Caco-2 (cell line): ENCODE results near the gene LSM3. TPM values are rescaled to one million over a fixed set of nuclear protein-coding genes. Genes with fewer than 3 reads are reported as not detected.

ENCODE experiments used
- BruUV-seq: library from RNA; stranded (reverse); fragments of 400-500 nt; replicated peaks from 2 replicates; lab custom pipeline; 2021; lab: Mats Ljungman, UMichigan
- CTCF ChIA-PET: fragments of 300-600 bp; sonication (Branson Sonifier 250); formaldehyde crosslinking; loops from one replicate; lab custom pipeline; 2022; ENCODE audit warnings: antibody characterized with exemption; lab: Charles Lee
- POLR2A ChIA-PET: fragments of 300-600 bp; sonication (Branson Sonifier 250); formaldehyde crosslinking; loops from one replicate; lab custom pipeline; 2022; ENCODE audit warnings: antibody characterized with exemption; lab: Charles Lee
- DNase-seq, 2 experiments: peaks; one replicate each; pipeline versions ENCODE4 v3.0.0 to v3.0.0-alpha.2; 2020 to 2022
- H3K27me3 ChIP-seq: replicated peaks from 2 replicates; pipeline ENCODE4 v1.6.0; 2011; ENCODE audit warnings: low read length; ENCODE audit not compliant: control insufficient read depth, insufficient read depth
- H3K36me3 ChIP-seq: 2 replicates; pipeline ENCODE4 v1.5.1; 2011; ENCODE audit warnings: low read length; ENCODE audit not compliant: control insufficient read depth, insufficient read depth
- H3K4me1 ChIP-seq: fragments of 250-450 bp; sonication (Bioruptor Pico); 2 replicates; pipeline ENCODE4 v1.5.1; 2020; ENCODE audit warnings: mild to moderate bottlenecking
- H3K4me3 ChIP-seq: 2 replicates; pipeline ENCODE4 v1.5.1; 2011; ENCODE audit warnings: low read depth, mild to moderate bottlenecking, control low read depth, low read length
- H3K9me3 ChIP-seq: fragments of 250-450 bp; sonication (Bioruptor Pico); 2 replicates; pipeline ENCODE4 v1.5.1; 2020; ENCODE audit warnings: mild to moderate bottlenecking, moderate library complexity
- H3K27ac Mint-ChIP-seq: one replicate; pipeline ENCODE4 v1.8.0; 2022; ENCODE audit warnings: mixed read lengths; ENCODE audit not compliant: unreplicated experiment
- H3K27me3 Mint-ChIP-seq: one replicate; pipeline ENCODE4 v1.8.0; 2022; ENCODE audit warnings: mixed read lengths; ENCODE audit not compliant: insufficient read depth, unreplicated experiment
- H3K36me3 Mint-ChIP-seq: one replicate; pipeline ENCODE4 v1.8.0; 2022; ENCODE audit warnings: mild to moderate bottlenecking, mixed read lengths; ENCODE audit not compliant: insufficient read depth, unreplicated experiment
- H3K4me1 Mint-ChIP-seq: one replicate; pipeline ENCODE4 v1.8.0; 2022; ENCODE audit warnings: low read depth, mixed read lengths; ENCODE audit not compliant: unreplicated experiment
- H3K4me3 Mint-ChIP-seq: one replicate; pipeline ENCODE4 v1.8.0; 2022; ENCODE audit warnings: mild to moderate bottlenecking, moderate library complexity, mixed read lengths; ENCODE audit not compliant: unreplicated experiment
- H3K9me3 Mint-ChIP-seq: one replicate; pipeline ENCODE4 v1.8.0; 2022; ENCODE audit warnings: mixed read lengths; ENCODE audit not compliant: unreplicated experiment
- intact Hi-C: fragments of 100-400 bp; cut with micrococcal nuclease; formaldehyde crosslinking; loops from one replicate; pipeline ENCODE4 v1.10.0; 2022; ENCODE audit not compliant: unreplicated experiment
- total RNA-seq: library from RNA; stranded (reverse); gene quantifications from 2 replicates; pipeline ENCODE4 v1.2.3, GENCODE V29; 2022
- TF ChIP-seq, protein P1 (sequence below), 2 experiments: fragments of 200-600 bp in 1 of 2; IDR thresholded peaks; 1 replicate in 1 of 2; 2 replicates in 1 of 2; pipeline versions ENCODE4 v1.5.1 to v1.8.0; 2011 to 2022; ENCODE audit warnings: antibody characterized with exemption in 1 of 2, control low read depth in 1 of 2, inconsistent platforms in 1 of 2, low read depth in 1 of 2, low read length in 1 of 2, mild to moderate bottlenecking in 1 of 2, moderate library complexity in 1 of 2; ENCODE audit not compliant: insufficient read depth in 1 of 2, severe bottlenecking in 1 of 2, unreplicated experiment in 1 of 2

Gene LSM3
- total RNA-seq, 1 experiment from 2014 or later: 20.5 TPM

DNA sequence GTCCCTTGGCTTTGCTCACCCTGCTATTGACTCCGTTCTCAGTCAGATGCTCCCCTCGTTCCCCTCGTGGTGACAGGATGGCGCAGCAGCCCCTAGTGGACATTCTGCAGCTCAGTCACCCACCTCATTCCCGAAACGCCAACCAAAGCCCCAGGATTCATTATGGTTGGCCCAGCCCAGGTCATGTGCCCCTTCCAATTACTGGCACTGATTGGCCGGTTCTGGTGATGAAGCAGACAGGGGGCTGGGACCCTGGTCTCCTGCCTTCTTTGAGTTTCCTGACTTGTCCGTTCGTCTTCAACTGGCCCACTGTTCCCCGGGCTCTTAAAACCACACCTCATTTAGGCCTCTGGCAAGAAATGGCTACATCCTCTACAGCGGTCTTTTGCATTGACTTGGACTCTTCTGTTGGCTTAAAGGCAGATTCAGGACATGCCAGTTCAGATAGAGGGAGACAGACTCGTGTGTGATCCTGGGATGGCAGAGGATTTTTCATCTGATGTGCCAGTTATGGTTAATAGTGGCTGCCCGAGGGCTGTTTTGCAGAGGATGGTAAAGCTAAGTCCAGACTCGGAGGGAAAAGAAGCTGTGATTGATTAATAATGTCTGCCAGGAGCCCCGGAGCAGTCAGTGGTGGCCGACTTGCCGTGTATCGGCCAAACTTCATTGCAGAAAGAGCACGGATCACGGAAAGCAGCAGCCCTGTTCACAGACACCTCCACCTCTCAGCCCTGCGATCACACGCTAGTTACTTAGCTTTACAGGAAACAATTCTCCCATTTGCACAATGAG, 37.8 kb downstream of the LSM3 start:
- POLR2A ChIA-PET: interaction anchor here (0.6 kb wide), 1 partner anchor 9 kb away, joined by 3 read pairs; no protein-coding TSS in a partner anchor
- Histone ChIP-seq H3K36me3 (no peaks in the 10 kb centered on the region), H3K4me3 (no peak overlapping the region), H3K4me1 (peaks cover 25% of the 10 kb centered on the region), H3K27me3 (no peaks in the 10 kb centered on the region), H3K9me3 (peaks cover 12% of the 10 kb centered on the region)
- DNase-seq: no peak
- H3K4me3 Mint-ChIP-seq: no peak overlapping the region
- no TSS peak for BruUV-seq
- H3K4me1 Mint-ChIP-seq: peaks cover 16% of the 10 kb centered on the region
- peaks cover 16% of the 10 kb centered on the region for H3K9me3 Mint-ChIP-seq
- TF ChIP-seq, protein P1, sequence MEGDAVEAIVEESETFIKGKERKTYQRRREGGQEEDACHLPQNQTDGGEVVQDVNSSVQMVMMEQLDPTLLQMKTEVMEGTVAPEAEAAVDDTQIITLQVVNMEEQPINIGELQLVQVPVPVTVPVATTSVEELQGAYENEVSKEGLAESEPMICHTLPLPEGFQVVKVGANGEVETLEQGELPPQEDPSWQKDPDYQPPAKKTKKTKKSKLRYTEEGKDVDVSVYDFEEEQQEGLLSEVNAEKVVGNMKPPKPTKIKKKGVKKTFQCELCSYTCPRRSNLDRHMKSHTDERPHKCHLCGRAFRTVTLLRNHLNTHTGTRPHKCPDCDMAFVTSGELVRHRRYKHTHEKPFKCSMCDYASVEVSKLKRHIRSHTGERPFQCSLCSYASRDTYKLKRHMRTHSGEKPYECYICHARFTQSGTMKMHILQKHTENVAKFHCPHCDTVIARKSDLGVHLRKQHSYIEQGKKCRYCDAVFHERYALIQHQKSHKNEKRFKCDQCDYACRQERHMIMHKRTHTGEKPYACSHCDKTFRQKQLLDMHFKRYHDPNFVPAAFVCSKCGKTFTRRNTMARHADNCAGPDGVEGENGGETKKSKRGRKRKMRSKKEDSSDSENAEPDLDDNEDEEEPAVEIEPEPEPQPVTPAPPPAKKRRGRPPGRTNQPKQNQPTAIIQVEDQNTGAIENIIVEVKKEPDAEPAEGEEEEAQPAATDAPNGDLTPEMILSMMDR (IDR thresholded peaks at IDR 0.05; ENCODE audit: insufficient read depth in 1 of 2, low read depth in 1 of 2, low read length in 1 of 2, severe bottlenecking in 1 of 2, unreplicated experiment in 1 of 2): peak; percentile 11 to 20
- no peak overlapping the region for H3K27ac Mint-ChIP-seq
- CTCF ChIA-PET: interaction anchor here (0.6 to 2.2 kb wide), 3 partner anchors 13 to 88 kb away, joined by 3 to 10 read pairs (median 3); partner anchors contain the start of genes LSM3 and XPC
- intact Hi-C loops: no loop called here
- H3K27me3 Mint-ChIP-seq: no peaks in the 10 kb centered on the region
- H3K36me3 Mint-ChIP-seq: no peaks in the 10 kb centered on the region

DNA sequence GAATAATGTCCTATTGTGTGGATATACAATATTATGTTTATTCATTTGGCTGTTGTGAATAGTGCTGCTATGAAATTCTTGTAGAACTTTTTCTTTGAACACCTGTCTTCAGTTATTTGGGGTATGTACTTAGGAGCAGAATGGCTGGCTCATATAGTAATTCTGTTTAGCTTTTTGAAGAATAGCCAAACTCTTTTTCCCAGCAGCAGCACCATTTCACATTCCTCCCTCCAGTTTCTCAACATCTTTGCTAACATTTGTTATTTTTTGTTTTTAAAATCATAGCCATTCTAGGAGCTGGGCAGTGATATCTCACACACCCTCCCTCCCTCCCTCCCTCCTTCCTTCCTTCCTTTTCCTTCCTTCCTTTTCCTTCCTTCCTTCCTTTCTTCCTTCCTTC, 39.7 kb downstream of the LSM3 start:
- no peaks in the 10 kb centered on the region for H3K36me3 ChIP-seq
- intact Hi-C loops: no loop called here
- BruUV-seq: no TSS peak
- Mint-ChIP-seq H3K9me3 (peaks cover 33% of the 10 kb centered on the region), H3K4me1 (peaks cover 18% of the 10 kb centered on the region), H3K36me3 (no peaks in the 10 kb centered on the region), H3K27me3 (no peaks in the 10 kb centered on the region), H3K27ac (no peak overlapping the region), H3K4me3 (no peak overlapping the region)
- H3K27me3 ChIP-seq: no peaks in the 10 kb centered on the region
- no peak for DNase-seq
- TF ChIP-seq, protein P1 (IDR thresholded peaks at IDR 0.05; ENCODE audit: insufficient read depth in 1 of 2, low read depth in 1 of 2, low read length in 1 of 2, severe bottlenecking in 1 of 2, unreplicated experiment in 1 of 2): no peak
- ChIA-PET CTCF (no interaction called here), POLR2A (no interaction called here)
- H3K9me3 ChIP-seq: peaks cover 25% of the 10 kb centered on the region
- no peak overlapping the region for H3K4me3 ChIP-seq
- peaks cover 30% of the 10 kb centered on the region for H3K4me1 ChIP-seq

DNA sequence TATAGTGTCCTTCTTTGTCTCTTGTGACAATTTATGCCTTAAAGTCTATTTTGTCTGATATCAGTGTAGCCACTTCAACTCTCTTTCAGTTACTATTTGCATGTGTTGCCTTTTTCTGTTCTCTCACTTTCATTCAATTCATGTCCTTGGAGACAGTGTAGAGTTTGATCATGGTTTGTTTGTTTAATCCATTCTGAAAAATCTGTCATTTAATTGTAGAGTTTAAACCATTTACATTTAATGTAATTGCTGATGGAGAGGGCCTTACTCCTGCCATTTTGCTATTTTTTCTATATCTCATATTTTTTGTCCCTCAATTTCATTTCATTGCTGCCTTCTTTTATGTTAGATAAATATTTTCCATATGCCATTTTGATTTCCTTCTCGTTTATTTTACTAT, 42.3 kb downstream of the LSM3 start:
- POLR2A ChIA-PET: no interaction called here
- intact Hi-C loops: no loop called here
- CTCF ChIA-PET: no interaction called here
- no TSS peak for BruUV-seq
- peaks cover 36% of the 10 kb centered on the region for H3K4me1 ChIP-seq
- Mint-ChIP-seq H3K9me3 (peaks cover 33% of the 10 kb centered on the region), H3K4me1 (peaks cover 32% of the 10 kb centered on the region), H3K27me3 (no peaks in the 10 kb centered on the region), H3K4me3 (no peak overlapping the region), H3K27ac (no peak overlapping the region), H3K36me3 (peaks cover 15% of the 10 kb centered on the region)
- TF ChIP-seq, protein P1 (IDR thresholded peaks at IDR 0.05; ENCODE audit: insufficient read depth in 1 of 2, low read depth in 1 of 2, low read length in 1 of 2, severe bottlenecking in 1 of 2, unreplicated experiment in 1 of 2): no peak
- H3K27me3 ChIP-seq: no peaks in the 10 kb centered on the region
- 0 out of 2 replicates have a peak, but pooled peaks cover 1% of the 10 kb centered on the region for H3K36me3 ChIP-seq
- H3K4me3 ChIP-seq: no peak overlapping the region
- peaks cover 25% of the 10 kb centered on the region for H3K9me3 ChIP-seq
- no peak for DNase-seq
